Measurements from ENCODE around the gene PLEKHH3.

PLEKHH3 gene

DNA sequence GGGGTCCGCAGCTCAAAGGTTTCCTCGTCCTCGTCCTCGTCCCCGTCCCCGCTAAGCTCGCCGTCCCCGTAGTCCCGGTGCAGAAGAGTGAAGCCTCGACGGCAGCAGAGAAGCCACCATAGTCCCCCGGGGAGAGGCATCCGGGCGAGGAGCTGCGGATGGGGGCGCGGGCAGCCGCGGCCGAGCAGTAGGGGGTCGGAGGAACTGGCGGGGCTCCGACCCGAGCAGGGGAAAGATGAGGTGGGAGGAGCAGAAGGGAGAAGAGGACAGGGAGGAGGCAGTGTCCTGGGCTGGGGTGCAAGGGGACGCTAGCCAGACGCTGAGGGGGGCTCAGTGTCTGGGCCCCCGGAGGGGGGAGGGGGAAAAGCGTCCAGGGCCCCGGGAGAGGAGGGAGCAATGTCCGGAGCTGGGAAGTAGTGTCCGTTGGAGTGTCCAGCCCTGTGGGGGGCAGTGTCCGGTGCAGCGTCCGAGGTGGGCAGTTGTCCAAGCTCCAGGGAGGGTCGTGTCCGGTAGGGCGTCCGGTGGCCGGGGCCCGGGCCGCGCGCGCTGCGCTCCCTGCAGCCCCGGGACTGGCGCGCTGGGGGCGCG, at the start of gene PLEKHH3:
Gene PLEKHH3 (minus strand): TSS at position 571 of the 588 bp plus-strand sequence. CDS start 431 bp downstream, at position 140.
- DNase-seq (ENCODE audit: low spot score): peak; percentile 41
- TF ChIP-seq, protein P1, sequence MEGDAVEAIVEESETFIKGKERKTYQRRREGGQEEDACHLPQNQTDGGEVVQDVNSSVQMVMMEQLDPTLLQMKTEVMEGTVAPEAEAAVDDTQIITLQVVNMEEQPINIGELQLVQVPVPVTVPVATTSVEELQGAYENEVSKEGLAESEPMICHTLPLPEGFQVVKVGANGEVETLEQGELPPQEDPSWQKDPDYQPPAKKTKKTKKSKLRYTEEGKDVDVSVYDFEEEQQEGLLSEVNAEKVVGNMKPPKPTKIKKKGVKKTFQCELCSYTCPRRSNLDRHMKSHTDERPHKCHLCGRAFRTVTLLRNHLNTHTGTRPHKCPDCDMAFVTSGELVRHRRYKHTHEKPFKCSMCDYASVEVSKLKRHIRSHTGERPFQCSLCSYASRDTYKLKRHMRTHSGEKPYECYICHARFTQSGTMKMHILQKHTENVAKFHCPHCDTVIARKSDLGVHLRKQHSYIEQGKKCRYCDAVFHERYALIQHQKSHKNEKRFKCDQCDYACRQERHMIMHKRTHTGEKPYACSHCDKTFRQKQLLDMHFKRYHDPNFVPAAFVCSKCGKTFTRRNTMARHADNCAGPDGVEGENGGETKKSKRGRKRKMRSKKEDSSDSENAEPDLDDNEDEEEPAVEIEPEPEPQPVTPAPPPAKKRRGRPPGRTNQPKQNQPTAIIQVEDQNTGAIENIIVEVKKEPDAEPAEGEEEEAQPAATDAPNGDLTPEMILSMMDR (IDR thresholded peaks at IDR 0.05; ENCODE audit: extremely low read depth, missing control alignments): no peak

- TF ChIP-seq, protein P1 (IDR thresholded peaks at IDR 0.05; ENCODE audit: extremely low read depth, missing control alignments): no peak
- no peak for DNase-seq (ENCODE audit: low spot score)
Observed at GRCh38 chr17:42725143-42725542, 48.3 kb upstream of the PLEKHH3 start.

DNA sequence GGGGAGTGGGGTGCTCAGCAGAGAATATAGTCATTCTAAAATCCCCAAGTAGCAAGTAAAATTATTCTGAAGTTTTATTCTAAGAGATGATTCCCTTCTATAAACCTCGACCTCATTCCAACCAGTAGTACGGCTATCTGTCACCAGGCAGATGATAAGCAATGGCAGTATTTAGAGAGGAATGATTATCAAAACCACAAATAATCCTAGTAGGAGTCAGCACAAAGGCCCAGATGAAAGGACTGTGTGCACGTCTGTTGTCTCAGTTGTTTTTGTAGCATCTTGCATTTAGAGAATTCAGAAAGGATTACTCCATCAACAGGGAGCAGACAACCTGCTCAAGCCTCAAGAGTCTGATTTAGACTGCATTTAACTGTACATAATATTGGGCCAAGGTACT, 46.8 kb upstream of the PLEKHH3 start:
- DNase-seq (ENCODE audit: low spot score): no peak
- TF ChIP-seq, protein P1 (IDR thresholded peaks at IDR 0.05; ENCODE audit: extremely low read depth, missing control alignments): no peak

DNA sequence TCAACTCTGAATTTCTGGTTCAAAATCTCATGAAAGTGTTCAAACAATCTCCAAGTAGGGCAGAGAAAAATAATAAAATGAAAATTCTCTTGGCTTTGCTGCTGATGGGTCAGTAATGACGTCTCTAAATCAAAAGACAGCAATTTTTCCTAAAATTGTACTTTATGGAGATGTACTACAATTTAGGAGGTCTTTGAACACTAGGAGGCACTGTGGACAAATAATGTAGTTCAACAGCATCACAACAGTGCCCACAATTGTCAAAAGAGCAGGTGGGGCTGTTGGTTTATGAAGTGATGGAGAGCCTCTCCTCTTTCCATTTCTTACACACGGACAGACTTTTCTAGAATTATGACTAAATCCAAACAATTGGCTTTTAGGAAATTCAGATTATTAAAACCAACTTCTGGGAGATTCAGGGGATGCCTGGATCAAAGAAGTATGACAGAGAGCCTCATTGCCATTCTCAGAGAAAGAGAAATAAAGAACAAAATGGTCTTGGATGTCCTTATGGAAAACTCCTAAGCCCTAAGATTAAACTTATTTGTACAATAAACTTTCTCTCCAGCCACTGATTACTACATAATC, 44.3 kb upstream of the PLEKHH3 start:
- peak; percentile 77 for DNase-seq (ENCODE audit: low spot score)
- TF ChIP-seq, protein P1 (IDR thresholded peaks at IDR 0.05; ENCODE audit: extremely low read depth, missing control alignments): peak; percentile 57

DNA sequence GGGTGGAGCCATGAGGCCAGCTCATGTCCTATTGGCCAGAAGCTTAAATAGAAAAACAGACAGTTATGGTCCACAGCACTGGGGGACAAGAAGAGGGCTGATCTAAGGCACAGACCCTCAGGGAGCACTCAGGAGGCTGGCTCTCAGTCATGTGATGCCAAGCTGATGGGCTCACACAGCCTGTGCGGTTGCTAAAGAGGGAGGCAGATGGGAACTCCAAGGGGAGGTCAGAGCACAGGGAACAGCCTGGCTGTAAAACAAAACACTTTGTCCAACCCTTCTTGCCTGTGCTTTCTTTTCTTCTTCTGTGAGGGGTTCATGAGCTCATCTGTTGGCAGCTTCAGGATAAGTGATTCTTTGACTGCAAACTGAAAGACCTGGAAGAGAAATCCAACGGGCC, 32.8 kb upstream of the PLEKHH3 start:
- no peak for DNase-seq (ENCODE audit: low spot score)
- TF ChIP-seq, protein P1 (IDR thresholded peaks at IDR 0.05; ENCODE audit: extremely low read depth, missing control alignments): no peak

- TF ChIP-seq, protein P1 (IDR thresholded peaks at IDR 0.05; ENCODE audit: extremely low read depth, missing control alignments): no peak
- no peak for DNase-seq (ENCODE audit: low spot score)
Observed at GRCh38 chr17:42708588-42708987, 31.8 kb upstream of the PLEKHH3 start.

- no peak for DNase-seq (ENCODE audit: low spot score)
- TF ChIP-seq, protein P1 (IDR thresholded peaks at IDR 0.05; ENCODE audit: extremely low read depth, missing control alignments): no peak
Observed at GRCh38 chr17:42706732-42707131, 29.9 kb upstream of the PLEKHH3 start.

All from GM20000 (cell line).